ENCODE data around the gene ZFAND4.

The ZFAND4 gene

GRCh38 chr10:45592926-45593325, 79.6 kb downstream of the ZFAND4 start:
- no peak for DNase-seq
- Histone ChIP-seq H3K9me3 (ENCODE audit: control insufficient read depth, low read length) (no peaks in the 10 kb centered on the region), H3K4me1 (ENCODE audit: control insufficient read depth, insufficient read depth, low read length, poor library complexity, severe bottlenecking) (peaks cover 11% of the 10 kb centered on the region), H3K4me3 (ENCODE audit: insufficient read depth, low read depth, low read length, poor library complexity, severe bottlenecking) (no peak overlapping the region), H3K27me3 (replicated peaks; ENCODE audit: control insufficient read depth, insufficient read depth, low read length, poor library complexity, severe bottlenecking) (no peaks in the 10 kb centered on the region), H3K36me3 (ENCODE audit: control insufficient read depth, insufficient read depth, low read length) (peaks cover 7% of the 10 kb centered on the region), H3K27ac (ENCODE audit: insufficient read depth, low read length, poor library complexity, severe bottlenecking) (no peak overlapping the region)

DNA sequence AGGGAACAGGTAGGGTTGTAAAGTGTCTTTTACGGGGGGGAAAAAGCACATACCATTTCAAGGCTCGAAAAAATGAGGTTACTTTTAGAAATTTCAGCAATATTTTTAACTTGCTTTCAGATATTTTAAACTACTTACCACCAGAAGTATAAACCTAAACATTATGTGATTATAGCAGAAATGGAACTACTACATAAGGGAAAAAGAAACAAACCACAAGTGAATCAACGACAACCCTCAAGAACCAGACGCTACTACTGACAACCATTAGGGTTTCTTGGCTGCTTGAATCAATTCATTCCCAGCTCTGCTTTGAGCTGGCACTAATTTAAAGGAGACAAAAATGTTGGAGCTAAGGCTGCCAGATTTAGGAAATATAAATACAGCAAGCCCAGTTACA, 80.1 kb downstream of the ZFAND4 start:
- DNase-seq = no peak
- Histone ChIP-seq H3K36me3 (ENCODE audit: control insufficient read depth, insufficient read depth, low read length) (peaks cover 7% of the 10 kb centered on the region), H3K27ac (ENCODE audit: insufficient read depth, low read length, poor library complexity, severe bottlenecking) (no peak overlapping the region), H3K27me3 (replicated peaks; ENCODE audit: control insufficient read depth, insufficient read depth, low read length, poor library complexity, severe bottlenecking) (no peaks in the 10 kb centered on the region), H3K4me1 (ENCODE audit: control insufficient read depth, insufficient read depth, low read length, poor library complexity, severe bottlenecking) (peaks cover 11% of the 10 kb centered on the region), H3K9me3 (ENCODE audit: control insufficient read depth, low read length) (no peaks in the 10 kb centered on the region), H3K4me3 (ENCODE audit: insufficient read depth, low read depth, low read length, poor library complexity, severe bottlenecking) (no peak overlapping the region)

DNA sequence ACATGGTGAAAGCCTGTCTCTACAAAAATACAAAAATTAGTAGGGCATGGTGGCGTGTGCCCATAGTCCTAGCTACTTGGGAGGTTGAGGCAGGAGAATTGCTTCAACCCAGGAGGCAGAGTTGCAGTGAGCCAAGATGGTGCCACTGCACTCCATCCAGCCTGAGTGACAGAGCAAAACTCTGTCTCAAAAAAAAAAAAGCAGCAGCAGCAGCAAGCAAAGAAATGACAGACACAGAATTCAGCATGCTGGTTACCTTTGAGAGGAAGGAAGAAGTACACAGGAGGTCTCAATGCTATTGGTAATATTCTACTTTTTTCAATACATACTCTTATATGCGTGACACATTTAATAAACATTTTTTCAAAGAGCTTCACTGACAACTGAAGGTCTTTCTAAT, 81.3 kb downstream of the ZFAND4 start:
- Histone ChIP-seq H3K4me1 (ENCODE audit: control insufficient read depth, insufficient read depth, low read length, poor library complexity, severe bottlenecking) (peaks cover 11% of the 10 kb centered on the region), H3K27me3 (replicated peaks; ENCODE audit: control insufficient read depth, insufficient read depth, low read length, poor library complexity, severe bottlenecking) (no peaks in the 10 kb centered on the region), H3K36me3 (ENCODE audit: control insufficient read depth, insufficient read depth, low read length) (peaks cover 7% of the 10 kb centered on the region), H3K9me3 (ENCODE audit: control insufficient read depth, low read length) (no peaks in the 10 kb centered on the region), H3K4me3 (ENCODE audit: insufficient read depth, low read depth, low read length, poor library complexity, severe bottlenecking) (no peak overlapping the region), H3K27ac (ENCODE audit: insufficient read depth, low read length, poor library complexity, severe bottlenecking) (no peak overlapping the region)
- DNase-seq = no peak

GRCh38 chr10:45589868-45590267, 82.7 kb downstream of the ZFAND4 start:
- DNase-seq = no peak
- Histone ChIP-seq H3K4me3 (ENCODE audit: insufficient read depth, low read depth, low read length, poor library complexity, severe bottlenecking) (no peak overlapping the region), H3K36me3 (ENCODE audit: control insufficient read depth, insufficient read depth, low read length) (peaks cover 7% of the 10 kb centered on the region), H3K27me3 (replicated peaks; ENCODE audit: control insufficient read depth, insufficient read depth, low read length, poor library complexity, severe bottlenecking) (no peaks in the 10 kb centered on the region), H3K27ac (ENCODE audit: insufficient read depth, low read length, poor library complexity, severe bottlenecking) (no peak overlapping the region), H3K4me1 (ENCODE audit: control insufficient read depth, insufficient read depth, low read length, poor library complexity, severe bottlenecking) (peaks cover 11% of the 10 kb centered on the region), H3K9me3 (ENCODE audit: control insufficient read depth, low read length) (no peaks in the 10 kb centered on the region)

DNA sequence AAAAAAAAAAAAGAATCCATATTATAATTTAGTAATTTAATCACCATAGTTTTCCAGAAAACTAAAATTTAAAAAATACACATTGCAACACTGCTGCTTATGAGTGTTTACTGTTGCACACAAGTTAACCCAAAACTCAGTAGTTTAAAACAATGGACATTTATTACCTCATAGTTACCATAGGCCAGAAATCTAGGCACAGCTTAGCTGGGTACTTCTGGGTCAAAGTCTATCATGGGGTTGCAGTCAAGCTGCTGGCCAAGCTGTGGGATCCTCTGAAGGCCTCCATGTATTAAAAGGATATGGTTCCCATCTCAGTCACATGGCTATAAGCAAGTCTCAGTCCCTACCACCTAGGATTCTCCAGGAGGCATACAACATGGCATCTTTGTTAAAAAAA, 83.6 kb downstream of the ZFAND4 start:
- Histone ChIP-seq H3K27me3 (replicated peaks; ENCODE audit: control insufficient read depth, insufficient read depth, low read length, poor library complexity, severe bottlenecking) (no peaks in the 10 kb centered on the region), H3K27ac (ENCODE audit: insufficient read depth, low read length, poor library complexity, severe bottlenecking) (no peak overlapping the region), H3K4me3 (ENCODE audit: insufficient read depth, low read depth, low read length, poor library complexity, severe bottlenecking) (no peak overlapping the region), H3K4me1 (ENCODE audit: control insufficient read depth, insufficient read depth, low read length, poor library complexity, severe bottlenecking) (peaks cover 11% of the 10 kb centered on the region), H3K9me3 (ENCODE audit: control insufficient read depth, low read length) (no peaks in the 10 kb centered on the region), H3K36me3 (ENCODE audit: control insufficient read depth, insufficient read depth, low read length) (peaks cover 7% of the 10 kb centered on the region)
- no peak for DNase-seq

- H3K4me3 ChIP-seq (ENCODE audit: insufficient read depth, low read depth, low read length, poor library complexity, severe bottlenecking) = no peak overlapping the region
- DNase-seq = no peak
- H3K27ac ChIP-seq (ENCODE audit: insufficient read depth, low read length, poor library complexity, severe bottlenecking) = no peak overlapping the region
- peaks cover 5% of the 10 kb centered on the region for H3K4me1 ChIP-seq (ENCODE audit: control insufficient read depth, insufficient read depth, low read length, poor library complexity, severe bottlenecking)
- H3K36me3 ChIP-seq (ENCODE audit: control insufficient read depth, insufficient read depth, low read length) = peaks cover 7% of the 10 kb centered on the region
- H3K27me3 ChIP-seq (replicated peaks; ENCODE audit: control insufficient read depth, insufficient read depth, low read length, poor library complexity, severe bottlenecking) = no peaks in the 10 kb centered on the region
- H3K9me3 ChIP-seq (ENCODE audit: control insufficient read depth, low read length) = no peaks in the 10 kb centered on the region
Observed at GRCh38 chr10:45586028-45586824, 86.3 kb downstream of the ZFAND4 start.

DNA sequence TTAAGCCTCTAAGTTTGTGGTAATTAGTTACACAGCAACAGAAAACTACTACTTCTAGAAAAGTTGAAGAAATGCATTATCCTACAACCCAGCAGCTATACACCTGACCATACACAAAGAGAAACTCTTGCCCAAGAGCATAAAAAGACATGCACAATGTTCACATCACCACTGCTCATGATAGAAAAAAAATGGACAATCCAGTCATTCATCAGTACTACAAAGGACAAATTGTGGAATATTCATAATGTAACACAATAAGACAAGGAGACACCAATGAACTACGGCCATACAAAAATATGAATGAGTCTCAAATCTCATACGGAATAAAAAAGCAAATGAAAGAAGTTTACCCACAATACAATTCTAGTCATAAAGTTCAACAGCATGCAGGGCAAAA, 87.4 kb downstream of the ZFAND4 start:
- no peak for DNase-seq
- Histone ChIP-seq H3K27me3 (replicated peaks; ENCODE audit: control insufficient read depth, insufficient read depth, low read length, poor library complexity, severe bottlenecking) (no peaks in the 10 kb centered on the region), H3K4me1 (ENCODE audit: control insufficient read depth, insufficient read depth, low read length, poor library complexity, severe bottlenecking) (peaks cover 8% of the 10 kb centered on the region), H3K27ac (ENCODE audit: insufficient read depth, low read length, poor library complexity, severe bottlenecking) (no peak overlapping the region), H3K4me3 (ENCODE audit: insufficient read depth, low read depth, low read length, poor library complexity, severe bottlenecking) (no peak overlapping the region), H3K9me3 (ENCODE audit: control insufficient read depth, low read length) (no peaks in the 10 kb centered on the region), H3K36me3 (ENCODE audit: control insufficient read depth, insufficient read depth, low read length) (peaks cover 4% of the 10 kb centered on the region)

- Histone ChIP-seq H3K36me3 (ENCODE audit: control insufficient read depth, insufficient read depth, low read length) (no peaks in the 10 kb centered on the region), H3K27me3 (replicated peaks; ENCODE audit: control insufficient read depth, insufficient read depth, low read length, poor library complexity, severe bottlenecking) (no peaks in the 10 kb centered on the region), H3K4me3 (ENCODE audit: insufficient read depth, low read depth, low read length, poor library complexity, severe bottlenecking) (no peak overlapping the region), H3K27ac (ENCODE audit: insufficient read depth, low read length, poor library complexity, severe bottlenecking) (no peak overlapping the region), H3K4me1 (ENCODE audit: control insufficient read depth, insufficient read depth, low read length, poor library complexity, severe bottlenecking) (peaks cover 8% of the 10 kb centered on the region), H3K9me3 (ENCODE audit: control insufficient read depth, low read length) (no peaks in the 10 kb centered on the region)
- no peak for DNase-seq
Observed at GRCh38 chr10:45582386-45582781, 90.2 kb downstream of the ZFAND4 start.

DNA sequence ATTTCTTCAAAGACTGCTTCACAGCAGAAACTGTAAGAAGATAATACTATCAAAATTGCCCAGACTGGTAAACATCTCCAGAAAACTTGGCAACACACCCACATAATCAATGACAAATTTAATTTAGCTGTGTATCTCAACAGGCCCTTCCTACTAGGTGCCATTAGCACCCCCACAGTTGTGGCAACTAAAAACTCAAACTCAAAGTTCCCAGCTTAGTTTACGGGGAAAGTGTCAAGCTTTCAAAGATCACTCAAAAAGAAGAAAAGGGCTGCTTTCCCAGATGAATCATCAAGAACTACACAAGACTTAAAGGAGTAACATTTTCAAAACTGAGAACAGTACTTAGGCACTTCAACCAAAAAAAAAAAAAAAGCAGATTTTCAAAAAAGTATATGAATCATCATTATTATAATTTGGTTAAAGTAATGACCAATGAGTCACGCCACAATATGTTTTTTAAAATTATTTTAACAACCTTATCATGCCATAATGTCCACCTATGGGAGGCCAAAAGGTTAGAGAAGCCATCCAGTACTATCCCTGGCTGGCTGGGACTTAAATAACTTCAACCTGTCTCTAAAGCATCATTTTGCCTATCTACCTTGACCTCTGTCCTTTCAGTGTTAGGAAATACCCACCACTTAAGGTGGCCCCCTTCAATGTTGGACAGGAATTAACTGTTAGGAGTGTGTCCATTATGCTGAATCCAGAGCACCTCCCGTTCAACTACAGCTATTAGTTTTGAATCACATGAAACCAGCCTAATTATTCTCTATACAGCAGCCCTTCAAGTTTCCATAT, 90.8 kb downstream of the ZFAND4 start:
- no peaks in the 10 kb centered on the region for H3K27me3 ChIP-seq (replicated peaks; ENCODE audit: control insufficient read depth, insufficient read depth, low read length, poor library complexity, severe bottlenecking)
- H3K4me1 ChIP-seq (ENCODE audit: control insufficient read depth, insufficient read depth, low read length, poor library complexity, severe bottlenecking) = peaks cover 8% of the 10 kb centered on the region
- H3K36me3 ChIP-seq (ENCODE audit: control insufficient read depth, insufficient read depth, low read length) = no peaks in the 10 kb centered on the region
- peak overlapping the region; percentile 61 for H3K4me3 ChIP-seq (ENCODE audit: insufficient read depth, low read depth, low read length, poor library complexity, severe bottlenecking)
- DNase-seq = no peak
- no peaks in the 10 kb centered on the region for H3K9me3 ChIP-seq (ENCODE audit: control insufficient read depth, low read length)
- H3K27ac ChIP-seq (ENCODE audit: insufficient read depth, low read length, poor library complexity, severe bottlenecking) = peak overlapping the region; percentile 65

DNA sequence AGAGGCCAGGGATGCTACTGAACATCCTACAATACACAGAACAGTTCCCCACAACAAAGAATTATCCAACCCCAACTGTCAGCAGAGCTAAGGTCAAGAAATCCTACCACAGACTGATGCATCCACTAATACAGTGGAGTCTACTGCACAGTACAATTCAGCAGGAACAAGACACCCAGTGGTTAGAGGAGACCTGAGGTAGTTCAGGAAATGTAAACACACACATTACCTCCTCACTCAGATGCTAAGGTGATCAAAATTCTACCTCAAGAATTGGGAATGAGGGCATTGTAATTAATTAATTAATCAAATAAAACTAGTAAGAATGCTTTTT, 91.4 kb downstream of the ZFAND4 start:
- DNase-seq = no peak
- H3K27ac ChIP-seq (ENCODE audit: insufficient read depth, low read length, poor library complexity, severe bottlenecking) = peak overlapping the region; percentile 65
- no peaks in the 10 kb centered on the region for H3K9me3 ChIP-seq (ENCODE audit: control insufficient read depth, low read length)
- no peaks in the 10 kb centered on the region for H3K27me3 ChIP-seq (replicated peaks; ENCODE audit: control insufficient read depth, insufficient read depth, low read length, poor library complexity, severe bottlenecking)
- peaks cover 8% of the 10 kb centered on the region for H3K4me1 ChIP-seq (ENCODE audit: control insufficient read depth, insufficient read depth, low read length, poor library complexity, severe bottlenecking)
- no peaks in the 10 kb centered on the region for H3K36me3 ChIP-seq (ENCODE audit: control insufficient read depth, insufficient read depth, low read length)
- peak overlapping the region; percentile 61 for H3K4me3 ChIP-seq (ENCODE audit: insufficient read depth, low read depth, low read length, poor library complexity, severe bottlenecking)
